GM10847 (cell line): ENCODE measurements around the gene DNAH6.

ENCODE experiments used
- POLR2A ChIP-seq: IDR thresholded peaks from 2 replicates; pipeline ENCODE4 v1.6.1; 2011; ENCODE audit not compliant: insufficient read length; ENCODE audit errors: extremely low read depth

DNAH6 gene

DNA sequence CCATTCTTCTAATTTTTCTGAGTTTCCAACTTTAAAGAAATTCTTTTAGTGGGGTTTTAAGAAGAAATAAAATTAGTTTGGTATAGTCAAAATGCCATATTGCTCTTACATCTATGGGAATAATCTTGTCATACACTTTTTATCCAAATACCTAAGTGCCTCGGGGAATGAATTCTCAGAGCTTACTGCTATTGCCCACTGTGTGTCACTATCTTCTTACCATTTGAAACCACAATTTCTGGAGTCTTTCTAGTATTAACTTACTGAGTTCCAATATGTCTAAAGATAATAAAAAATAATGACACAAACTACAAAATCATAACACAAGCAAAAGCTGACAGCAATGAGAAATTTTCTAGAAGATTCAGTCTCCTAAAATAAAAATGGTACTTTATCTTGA lies 23.7 kb upstream of the DNAH6 start:
- no peak for TF ChIP-seq POLR2A

DNA sequence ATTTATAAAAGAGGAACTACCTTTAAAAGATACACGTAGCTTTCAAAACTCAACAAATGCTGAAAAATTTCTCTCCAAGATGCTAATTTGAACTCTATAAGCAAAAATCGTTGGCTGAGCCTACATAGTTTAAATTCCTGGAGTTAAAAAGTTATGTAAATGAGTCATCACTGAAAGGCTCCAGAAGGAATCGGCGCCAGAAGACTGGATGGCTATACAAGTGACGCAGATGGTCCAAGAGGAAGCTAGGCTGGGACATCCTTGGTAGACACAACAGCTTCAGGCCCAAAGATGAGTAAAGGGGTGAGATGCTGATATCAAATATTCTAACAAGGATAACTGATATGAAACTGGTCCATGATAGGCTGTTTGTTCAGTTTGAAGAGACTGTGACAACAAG lies 22.8 kb upstream of the DNAH6 start:
- TF ChIP-seq POLR2A: no peak

DNA sequence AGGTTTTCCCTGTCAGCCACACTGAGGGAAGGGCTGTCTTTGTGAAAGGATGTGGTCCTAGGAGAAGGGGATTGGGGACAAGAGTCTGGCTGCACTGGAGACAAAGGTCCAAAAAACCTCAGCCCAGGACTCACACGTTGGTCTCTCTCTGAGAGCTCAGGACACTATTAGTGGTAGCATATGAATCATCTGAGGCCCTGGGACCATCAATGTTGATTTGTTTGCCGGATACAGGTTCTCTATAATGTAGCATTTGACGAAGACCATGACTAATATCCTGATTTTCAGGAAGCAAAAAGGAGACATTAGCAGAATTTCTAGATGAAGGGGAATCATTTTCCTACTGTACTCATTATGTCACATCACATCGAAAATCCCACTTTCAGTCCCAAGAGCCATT lies 22.2 kb upstream of the DNAH6 start:
- TF ChIP-seq POLR2A: no peak

DNA sequence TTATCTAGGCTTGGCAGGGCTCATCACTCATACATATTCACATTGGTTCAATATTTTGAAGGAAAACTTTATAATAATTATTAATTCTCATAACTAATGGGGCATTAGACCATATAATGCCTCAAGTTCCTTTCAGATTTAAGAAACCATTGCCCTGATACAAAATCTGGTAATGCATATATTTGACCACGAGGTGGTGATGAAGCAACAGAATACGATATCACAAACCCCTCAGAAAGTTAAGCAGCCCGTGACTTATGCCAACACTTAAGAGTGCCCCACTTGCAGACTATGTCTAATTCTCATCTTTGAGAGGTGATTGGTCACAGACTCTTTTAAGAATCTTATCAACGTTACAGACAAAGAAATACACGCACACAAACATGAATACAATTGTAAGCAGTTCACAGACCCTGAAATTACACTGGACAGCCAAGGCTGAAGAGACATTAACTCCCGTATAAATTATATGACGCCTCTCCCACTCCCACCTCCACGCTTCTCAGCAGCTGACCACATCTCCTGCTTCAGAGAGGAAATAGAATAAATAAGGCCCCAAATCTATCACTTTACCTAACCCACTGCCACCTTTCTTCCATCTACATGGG lies 20.7 kb upstream of the DNAH6 start:
- TF ChIP-seq POLR2A: no peak

DNA sequence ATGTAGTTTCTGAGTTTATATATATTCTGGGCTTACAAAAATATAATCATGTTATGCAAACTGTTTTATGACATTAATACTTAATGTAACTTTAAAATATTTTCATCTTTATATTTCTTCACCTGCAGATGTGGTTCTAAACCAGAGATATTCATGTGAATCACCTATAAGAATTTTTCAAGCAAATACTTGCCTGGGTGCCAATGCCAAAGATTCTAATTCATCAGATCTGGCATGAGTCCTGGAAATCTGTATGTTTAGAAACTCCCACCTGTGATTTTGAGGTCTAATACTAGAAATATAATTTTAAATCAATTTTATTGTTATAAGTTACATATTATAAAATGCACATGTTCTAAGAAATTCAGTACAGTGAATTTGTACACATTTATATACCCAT lies 19.9 kb upstream of the DNAH6 start:
- no peak for TF ChIP-seq POLR2A

DNA sequence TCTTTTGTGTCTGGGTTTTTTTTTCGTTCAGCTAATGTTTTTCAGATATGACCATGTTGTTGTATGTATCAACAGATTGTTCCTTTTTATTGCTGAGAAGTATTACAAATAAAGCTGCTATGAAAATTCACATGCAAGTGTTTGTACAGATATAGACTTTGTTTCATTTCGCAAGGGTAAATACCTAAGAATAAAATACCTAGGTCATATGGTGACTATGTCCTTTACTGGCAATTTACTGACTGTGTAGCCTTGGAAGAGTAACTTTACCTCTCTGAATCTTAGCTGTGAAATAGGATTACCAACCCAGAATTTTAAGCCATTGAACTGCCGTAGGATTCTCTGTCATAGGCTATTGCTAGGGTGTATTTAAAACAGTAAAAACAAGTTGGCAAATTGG lies 19.0 kb upstream of the DNAH6 start:
- no peak for TF ChIP-seq POLR2A

DNA sequence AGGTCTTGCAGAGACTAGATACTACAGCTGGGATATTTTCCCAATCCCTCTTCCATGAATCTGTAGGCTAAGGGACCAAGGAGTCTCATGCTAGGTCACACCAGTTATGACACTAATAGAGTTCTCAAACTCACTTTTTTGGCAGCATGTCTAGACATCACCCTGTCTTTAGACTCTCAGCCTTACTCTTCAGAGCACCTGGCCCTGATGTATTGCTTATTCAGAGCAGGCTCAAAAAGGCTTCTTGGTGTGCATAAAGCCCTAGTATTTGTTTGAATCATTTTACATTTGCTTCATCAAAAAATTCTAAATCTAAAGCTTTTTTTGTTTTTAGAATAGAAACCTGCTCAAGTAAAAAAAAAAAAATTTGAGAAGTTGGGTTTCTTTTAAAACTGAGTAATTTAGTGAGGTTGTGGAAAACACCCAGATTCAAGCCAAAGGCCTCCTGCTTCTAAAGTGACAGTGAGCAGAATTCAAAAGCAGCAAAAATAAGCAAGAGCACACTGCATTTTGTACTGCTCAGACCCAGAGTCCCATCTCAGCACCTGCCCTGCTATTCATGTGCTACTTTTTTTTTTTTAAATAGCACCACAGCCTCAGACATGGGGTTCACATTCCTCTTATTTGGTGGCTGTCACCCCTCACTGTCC lies 18.0 kb upstream of the DNAH6 start:
- TF ChIP-seq POLR2A: no peak

DNA sequence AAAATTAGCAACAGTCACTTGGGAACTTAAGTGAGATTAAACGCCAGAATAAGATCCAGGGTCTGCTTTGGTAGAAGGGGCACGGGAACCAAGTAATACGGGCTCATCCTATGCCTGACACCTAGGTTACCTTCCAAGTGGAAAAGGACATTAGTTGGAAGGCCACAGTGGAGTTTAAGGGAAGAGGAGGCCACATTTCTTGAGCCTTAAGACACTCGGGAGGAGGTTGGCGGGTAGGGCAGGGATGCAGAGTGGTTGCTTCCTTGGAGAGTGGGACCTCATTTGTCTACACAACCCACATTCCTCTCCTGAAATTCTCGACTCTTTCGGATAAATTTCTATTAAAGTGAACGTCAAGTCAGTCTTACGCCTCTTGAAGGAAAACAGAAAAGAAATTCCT lies 510 bp upstream of the DNAH6 start:
- TF ChIP-seq POLR2A: no peak

DNA sequence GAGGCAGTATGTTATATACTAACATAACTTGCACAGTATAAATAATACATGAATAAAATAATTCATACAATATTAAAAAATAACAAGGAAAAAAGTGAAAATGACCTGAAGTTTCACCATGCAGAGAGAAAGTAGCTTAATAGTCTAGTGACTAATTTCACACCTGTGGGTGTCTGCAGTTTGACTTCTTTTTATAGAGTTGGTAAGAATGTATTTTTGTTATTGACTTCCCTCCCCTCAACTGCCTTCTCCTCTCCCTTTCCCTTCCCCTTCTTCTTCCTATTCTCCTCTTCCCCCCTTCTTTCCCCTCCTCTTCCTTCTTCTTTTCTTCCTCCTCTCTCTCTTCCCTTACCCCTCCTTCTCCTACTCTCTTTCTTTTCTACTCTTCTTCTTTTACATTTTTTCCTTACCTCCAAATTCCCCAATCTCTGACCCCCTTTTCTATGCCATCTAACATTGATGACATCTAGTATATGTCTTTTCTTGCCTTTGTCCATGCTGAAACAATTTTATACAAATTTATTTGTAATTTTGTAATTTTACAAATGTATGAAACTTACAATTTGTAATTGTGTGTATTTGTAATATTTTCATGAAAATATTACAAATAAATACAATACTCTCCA lies 3.1 kb downstream of the DNAH6 start:
- no peak for TF ChIP-seq POLR2A

DNA sequence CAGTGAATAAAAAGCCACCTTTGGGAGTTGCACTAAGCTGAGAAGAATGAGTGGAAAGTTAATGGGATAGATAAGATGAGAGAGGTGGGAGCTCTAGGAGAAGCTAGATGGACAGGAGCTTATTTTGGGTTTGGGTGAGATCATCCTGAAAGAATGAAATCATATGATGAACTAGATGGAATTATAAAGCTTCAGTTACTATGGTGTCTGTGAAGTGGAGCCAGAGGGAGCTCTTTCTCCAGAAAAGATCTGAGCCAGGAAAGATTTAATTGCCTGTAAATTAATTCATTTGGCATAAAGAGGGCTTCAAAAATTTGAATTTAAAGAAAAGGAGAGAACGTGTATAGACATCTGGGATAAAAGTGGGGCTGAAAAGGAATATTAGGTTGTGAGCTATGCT lies 10.3 kb downstream of the DNAH6 start:
- TF ChIP-seq POLR2A: no peak

DNA sequence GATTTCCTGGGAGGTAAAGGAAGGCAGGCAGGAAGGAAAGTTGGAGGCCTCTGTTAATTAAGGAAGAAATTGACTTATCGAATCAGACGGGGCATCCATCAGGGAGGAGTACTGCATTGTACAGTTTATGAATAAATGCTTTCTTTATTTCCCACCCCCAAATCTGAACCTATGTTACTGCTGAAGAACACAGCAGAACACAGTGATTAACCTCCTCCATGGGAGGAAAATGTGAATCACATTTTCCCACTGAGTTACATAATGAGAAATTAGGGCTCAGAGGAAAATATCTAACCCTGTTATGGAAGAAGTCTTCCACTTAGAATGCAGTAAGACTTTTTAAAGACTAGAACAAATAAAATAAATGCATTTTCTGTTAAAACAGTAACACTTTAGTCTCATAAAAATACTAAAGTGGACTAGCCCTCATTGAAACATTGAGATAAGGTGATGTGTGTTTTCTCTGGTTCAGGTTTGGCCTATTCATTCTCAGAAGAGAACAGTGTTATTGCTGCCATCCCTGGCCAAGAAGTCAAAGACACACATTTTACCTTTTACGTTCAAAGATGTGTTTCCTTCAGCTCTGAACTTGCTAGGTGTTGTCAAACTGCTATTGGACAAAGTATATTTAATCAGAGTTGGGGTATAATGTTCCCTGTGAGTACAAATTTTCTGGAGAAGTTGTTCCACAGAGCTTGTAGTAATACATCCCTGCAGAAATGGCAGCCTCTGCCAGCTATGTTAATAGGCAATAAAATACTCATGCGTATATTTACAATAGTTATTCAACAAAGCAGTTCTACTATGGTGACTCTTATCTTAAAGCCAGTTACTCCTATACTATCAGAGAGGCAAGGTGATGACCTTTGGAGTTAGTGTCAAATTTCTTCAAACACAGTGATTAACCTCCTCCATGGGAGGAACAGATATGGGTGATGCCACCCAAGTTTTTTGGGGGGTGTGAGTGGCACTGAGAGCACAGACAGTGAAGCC lies 11.1 kb downstream of the DNAH6 start:
- no peak for TF ChIP-seq POLR2A

DNA sequence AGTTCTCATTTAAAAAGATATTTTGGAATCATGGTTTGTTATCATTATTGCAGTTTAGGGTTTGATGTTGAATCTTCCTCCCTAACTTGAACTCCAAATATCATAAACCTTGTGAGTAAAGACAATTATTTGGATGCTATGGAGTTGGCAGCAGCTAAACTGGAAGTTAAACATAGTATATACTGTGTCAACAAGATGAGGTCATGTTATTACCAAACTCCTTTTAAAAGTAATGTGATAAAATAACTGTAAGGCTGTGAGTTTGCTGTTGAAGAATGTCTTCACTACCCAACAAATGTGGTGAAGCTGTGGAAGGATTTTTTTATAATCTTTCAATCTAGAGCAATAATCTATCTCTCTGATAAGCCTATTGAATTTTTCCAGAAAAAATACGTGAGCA lies 16.0 kb downstream of the DNAH6 start:
- TF ChIP-seq POLR2A: no peak

DNA sequence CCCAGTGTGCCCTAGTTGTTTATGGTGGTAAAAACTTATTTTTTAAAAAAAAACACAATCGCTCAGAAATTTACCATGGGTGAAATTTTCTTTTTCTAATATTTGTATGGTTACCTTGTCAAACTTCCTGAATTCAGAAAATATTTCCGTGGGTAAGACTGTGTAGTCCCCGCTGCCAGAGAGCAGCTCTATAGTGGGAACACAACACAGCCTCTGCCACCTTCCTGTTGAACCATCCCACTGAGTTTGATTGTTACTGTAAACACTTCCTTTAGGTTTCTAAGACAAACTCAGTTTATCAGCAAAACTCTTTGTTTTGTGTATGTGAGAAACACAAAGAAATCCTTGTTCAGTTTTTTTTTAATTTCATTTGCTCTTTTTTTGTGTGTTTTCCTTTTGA lies 17.9 kb downstream of the DNAH6 start:
- no peak for TF ChIP-seq POLR2A

DNA sequence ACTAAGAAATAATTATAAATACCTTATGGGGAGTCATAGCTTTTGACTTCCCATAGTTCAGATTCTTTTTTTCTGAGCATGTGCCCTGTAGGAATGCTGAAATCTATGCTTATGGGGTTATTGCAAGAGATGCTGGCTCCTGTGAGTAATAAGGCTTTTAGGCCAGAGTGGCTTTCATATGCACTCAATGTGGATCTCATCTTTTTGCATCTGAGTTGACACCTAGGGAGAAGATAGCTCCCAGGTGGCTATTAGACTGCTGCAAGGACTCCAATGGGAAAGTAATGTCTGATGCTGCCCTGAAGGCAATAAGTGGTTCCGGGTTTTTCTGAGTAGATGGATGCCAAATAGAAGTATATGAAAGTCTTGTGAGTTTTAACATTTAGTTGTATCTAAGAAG lies 21.0 kb downstream of the DNAH6 start:
- no peak for TF ChIP-seq POLR2A

DNA sequence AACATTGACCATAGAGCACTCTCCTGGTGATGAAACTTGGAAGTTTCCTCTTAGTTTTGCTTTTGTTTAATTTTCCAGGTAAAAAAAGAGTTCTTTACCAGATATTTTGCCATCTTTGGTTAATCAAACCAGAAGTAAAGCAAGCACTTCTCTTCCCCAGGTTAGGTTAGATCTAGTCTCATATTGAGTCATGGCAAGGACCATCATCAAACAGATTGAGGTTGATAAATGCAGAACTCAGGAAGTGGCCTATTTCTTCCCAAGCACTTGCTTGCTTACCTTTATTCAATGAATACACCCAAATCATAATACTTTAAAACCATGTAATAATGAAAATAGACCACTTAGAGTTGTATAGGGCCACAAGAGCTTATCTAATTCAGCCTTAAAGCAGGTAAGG lies 23.4 kb downstream of the DNAH6 start:
- no peak for TF ChIP-seq POLR2A

DNA sequence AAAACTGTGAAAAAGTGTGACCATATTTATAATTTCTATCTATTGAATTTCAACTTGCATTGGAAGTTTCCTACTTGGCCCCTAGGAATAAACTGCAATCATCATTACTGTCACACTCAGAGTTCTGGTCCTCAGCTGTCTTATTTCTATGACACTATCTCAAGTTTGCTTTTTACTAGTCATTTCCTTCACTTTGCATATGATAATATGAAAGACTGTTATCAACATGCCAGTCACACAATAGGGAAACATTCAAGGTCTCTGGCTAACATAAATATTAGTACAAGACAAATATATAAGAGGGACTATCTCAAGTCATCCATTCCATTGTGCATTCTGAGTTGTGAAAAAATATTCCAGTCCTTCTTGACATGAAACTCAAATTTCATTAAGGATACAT lies 28.7 kb downstream of the DNAH6 start:
- TF ChIP-seq POLR2A: no peak
